Muscle layer of duodenum (tissue), 2 donors: ENCODE data around the gene DUSP22.
"Not testable (repeated sequence)": the region's sequence is repeated elsewhere in the genome, so short reads cannot be mapped to it uniquely, and the experiment has no call there.

Experiments
- H3K27ac ChIP-seq: one replicate; pipeline ENCODE4 v1.7.0; 2013; ENCODE audit warnings: mild to moderate bottlenecking, low read length
- H3K27me3 ChIP-seq: one replicate; pipeline ENCODE4 v1.7.0; 2013; ENCODE audit warnings: low read depth, mild to moderate bottlenecking, control low read depth, low read length
- H3K36me3 ChIP-seq, 2 donors: one replicate each; pipeline ENCODE4 v1.7.0; 2013; ENCODE audit warnings: low read length in 2 of 2, control low read depth in 1 of 2, mild to moderate bottlenecking in 1 of 2; ENCODE audit not compliant: insufficient read depth in 2 of 2, control insufficient read depth in 1 of 2
- H3K4me1 ChIP-seq, 2 donors: one replicate each; pipeline ENCODE4 v1.7.0; 2013; ENCODE audit warnings: low read length in 2 of 2, mild to moderate bottlenecking in 2 of 2, control low read depth in 1 of 2, moderate library complexity in 1 of 2; ENCODE audit not compliant: insufficient read depth in 2 of 2, control insufficient read depth in 1 of 2
- H3K4me3 ChIP-seq, 2 donors: one replicate each; pipeline ENCODE4 v1.7.0; 2013; ENCODE audit warnings: low read length in 2 of 2, low read depth in 1 of 2, mild to moderate bottlenecking in 1 of 2
- H3K9me3 ChIP-seq, 2 donors: one replicate each; pipeline ENCODE4 v1.7.0; 2013; ENCODE audit warnings: low read length in 2 of 2, control low read depth in 1 of 2, mild to moderate bottlenecking in 1 of 2; ENCODE audit not compliant: control insufficient read depth in 1 of 2
- donor health status: healthy.

The DUSP22 gene, protein sequence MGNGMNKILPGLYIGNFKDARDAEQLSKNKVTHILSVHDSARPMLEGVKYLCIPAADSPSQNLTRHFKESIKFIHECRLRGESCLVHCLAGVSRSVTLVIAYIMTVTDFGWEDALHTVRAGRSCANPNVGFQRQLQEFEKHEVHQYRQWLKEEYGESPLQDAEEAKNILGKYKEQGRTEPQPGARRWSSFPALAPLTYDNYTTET

DNA sequence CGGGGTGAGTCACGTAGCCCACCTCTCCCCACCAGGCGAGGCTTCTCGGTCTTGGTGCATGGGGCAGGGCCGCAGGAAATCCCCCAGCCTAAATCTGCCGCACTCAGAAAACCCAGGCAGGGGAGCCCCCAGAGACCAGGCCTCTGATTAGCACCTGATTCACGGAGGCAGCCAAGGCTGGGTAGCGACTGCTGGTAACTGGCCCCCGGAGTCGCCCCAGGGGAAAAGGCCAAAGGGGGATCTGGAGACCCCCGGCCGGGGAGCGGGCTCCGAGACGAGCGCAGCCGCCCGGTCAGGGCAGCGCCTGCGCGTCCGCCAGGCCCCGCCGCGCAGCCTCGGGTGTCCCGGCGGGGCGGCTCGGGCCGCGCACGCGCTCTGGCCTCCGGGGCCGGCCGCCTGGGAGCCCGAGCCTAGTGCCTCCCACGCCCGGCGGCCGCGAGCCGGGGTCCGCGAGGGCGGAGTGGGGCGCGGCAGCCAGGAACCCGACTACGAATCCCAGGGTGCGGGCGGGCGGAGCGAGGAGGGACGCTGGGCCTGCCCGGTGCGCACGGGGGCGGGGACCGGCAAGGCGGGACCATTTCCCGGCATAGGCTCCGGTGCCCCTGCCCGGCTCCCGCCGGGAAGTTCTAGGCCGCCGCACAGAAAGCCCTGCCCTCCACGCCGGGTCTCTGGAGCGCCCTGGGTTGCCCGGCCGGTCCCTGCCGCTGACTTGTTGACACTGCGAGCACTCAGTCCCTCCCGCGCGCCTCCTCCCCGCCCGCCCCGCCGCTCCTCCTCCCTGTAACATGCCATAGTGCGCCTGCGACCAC lies at the start of gene DUSP22:
Gene DUSP22, plus strand, starts transcription at position 791 of the 809 bp plus-strand sequence. CDS start 53 bp downstream, outside the sequence.
- Histone ChIP-seq H3K4me1 (peaks cover 10 to 17% of the 10 kb centered on the region in 2 donors), H3K9me3 (no peaks in the 10 kb centered on the region), H3K27ac (peak within 1 kb of the TSS; percentile 97), H3K36me3 (no peaks in the 10 kb centered on the region), H3K27me3 (no peaks in the 10 kb centered on the region), H3K4me3 (peak within 1 kb of the TSS; percentile 65 to 96)

DNA sequence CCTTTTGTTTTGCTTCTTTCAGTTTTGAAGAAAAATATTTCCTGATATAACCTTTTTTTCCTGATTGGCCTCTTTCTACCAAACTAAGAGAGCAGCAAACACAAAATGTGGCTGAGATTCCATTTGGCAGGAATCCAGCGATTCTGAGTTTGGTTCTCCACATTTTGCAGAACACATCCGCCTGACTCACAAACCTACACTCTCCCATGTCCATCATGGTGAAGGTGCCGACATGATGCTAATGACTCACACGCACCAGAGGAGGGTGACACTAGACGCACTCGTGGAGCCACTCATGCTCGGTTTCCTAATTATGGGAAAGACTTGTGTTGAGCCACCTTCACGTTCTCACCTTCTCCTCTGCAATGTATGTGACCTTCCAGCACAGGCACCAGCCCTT lies 45.9 kb upstream of the DUSP22 start:
- no peak overlapping the region for H3K4me3 ChIP-seq
- peaks cover 0 to 7% of the 10 kb centered on the region in 2 donors for H3K9me3 ChIP-seq
- H3K27me3 ChIP-seq, result no peaks in the 10 kb centered on the region
- H3K36me3 ChIP-seq, result no peaks in the 10 kb centered on the region
- H3K27ac ChIP-seq, result no peak overlapping the region
- no peaks in the 10 kb centered on the region for H3K4me1 ChIP-seq

DNA sequence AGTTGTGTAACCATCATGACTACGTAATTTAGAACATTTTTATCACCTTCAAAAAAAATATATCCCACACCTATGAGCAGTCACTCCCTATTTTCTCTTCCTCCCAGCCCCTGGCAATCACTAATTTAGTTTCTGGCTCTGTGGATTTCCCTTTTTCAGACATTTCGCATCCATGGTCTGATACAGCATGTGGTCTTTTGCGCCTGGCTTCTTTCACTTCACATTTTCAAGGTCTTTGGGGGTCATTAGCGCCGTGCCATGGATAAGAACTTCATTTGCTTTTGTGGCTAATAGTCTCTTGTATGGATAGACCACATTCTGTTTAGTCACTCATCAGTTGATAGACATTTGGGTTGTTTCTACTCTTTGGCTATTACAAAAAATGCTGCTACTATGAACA lies 44.9 kb upstream of the DUSP22 start:
- Histone ChIP-seq H3K27ac (no peak overlapping the region), H3K4me3 (no peak overlapping the region), H3K27me3 (no peaks in the 10 kb centered on the region), H3K36me3 (no peaks in the 10 kb centered on the region), H3K9me3 (peaks cover 0 to 7% of the 10 kb centered on the region in 2 donors), H3K4me1 (no peaks in the 10 kb centered on the region)

DNA sequence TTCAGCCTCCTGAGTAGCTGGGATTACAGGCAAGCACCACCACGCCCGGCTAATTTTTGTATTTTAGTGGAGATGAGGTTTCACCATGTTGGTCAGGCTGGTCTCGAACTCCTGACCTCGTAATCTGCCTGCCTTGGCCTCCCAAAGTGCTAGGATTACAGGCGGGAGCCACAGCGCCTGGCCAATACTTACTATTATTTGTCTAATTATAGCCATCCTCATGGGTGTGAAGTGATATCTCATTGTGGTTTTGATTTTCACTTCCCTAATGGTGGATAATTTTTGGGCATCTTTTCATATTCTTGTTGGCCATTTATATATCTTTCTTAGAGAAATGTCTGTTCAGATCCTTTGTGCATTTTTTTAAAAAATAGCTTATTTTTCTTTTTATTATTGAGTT lies 44.2 kb upstream of the DUSP22 start:
- not testable (repeated sequence) for H3K27me3 ChIP-seq, H3K36me3 ChIP-seq, H3K27ac ChIP-seq, H3K4me1 ChIP-seq, H3K9me3 ChIP-seq, H3K4me3 ChIP-seq

DNA sequence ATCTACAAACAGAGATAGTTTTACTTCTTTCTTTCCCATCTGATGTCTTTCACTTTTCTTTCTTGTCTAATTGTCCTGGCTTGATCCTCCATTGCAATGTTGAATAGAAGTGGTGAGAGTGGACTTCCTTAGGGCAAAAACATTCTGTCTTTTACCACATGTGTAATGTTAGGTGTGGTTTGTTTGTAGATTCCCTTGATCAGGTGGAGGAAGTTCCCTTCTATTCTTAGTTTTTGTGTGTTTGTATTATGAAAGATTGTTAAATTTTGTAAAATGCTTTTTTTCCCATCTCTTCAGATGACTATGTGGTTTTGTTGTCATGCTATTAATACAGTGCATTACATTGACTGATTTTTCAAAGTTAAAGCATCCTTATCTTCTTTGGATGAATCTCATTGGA lies 41.6 kb upstream of the DUSP22 start:
- Histone ChIP-seq H3K4me1 (no peaks in the 10 kb centered on the region), H3K27ac (no peak overlapping the region), H3K9me3 (no peaks in the 10 kb centered on the region), H3K4me3 (no peak overlapping the region), H3K27me3 (no peaks in the 10 kb centered on the region), H3K36me3 (no peaks in the 10 kb centered on the region)

DNA sequence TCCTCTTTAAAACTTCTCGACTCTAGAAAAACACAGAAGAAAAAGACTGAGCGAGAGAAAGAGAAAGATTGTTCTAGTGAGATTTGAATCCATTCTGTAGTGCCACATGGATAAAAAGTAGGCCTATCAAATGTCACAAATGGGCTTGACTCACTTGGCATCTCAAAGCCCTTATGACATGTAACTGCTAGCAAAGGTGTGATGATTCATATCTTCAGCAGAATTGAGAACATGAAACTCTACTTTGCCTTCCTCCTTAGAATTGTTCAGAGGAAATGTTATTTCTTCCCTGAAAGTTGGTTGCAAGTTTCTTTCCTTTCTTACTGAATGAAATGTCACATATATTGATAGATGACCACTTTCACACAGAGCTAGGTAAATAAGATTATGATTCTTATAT lies 40.4 kb upstream of the DUSP22 start:
- no peaks in the 10 kb centered on the region for H3K27me3 ChIP-seq
- no peaks in the 10 kb centered on the region for H3K9me3 ChIP-seq
- no peak overlapping the region for H3K27ac ChIP-seq
- H3K4me3 ChIP-seq, result no peak overlapping the region
- no peaks in the 10 kb centered on the region for H3K4me1 ChIP-seq
- H3K36me3 ChIP-seq, result no peaks in the 10 kb centered on the region

DNA sequence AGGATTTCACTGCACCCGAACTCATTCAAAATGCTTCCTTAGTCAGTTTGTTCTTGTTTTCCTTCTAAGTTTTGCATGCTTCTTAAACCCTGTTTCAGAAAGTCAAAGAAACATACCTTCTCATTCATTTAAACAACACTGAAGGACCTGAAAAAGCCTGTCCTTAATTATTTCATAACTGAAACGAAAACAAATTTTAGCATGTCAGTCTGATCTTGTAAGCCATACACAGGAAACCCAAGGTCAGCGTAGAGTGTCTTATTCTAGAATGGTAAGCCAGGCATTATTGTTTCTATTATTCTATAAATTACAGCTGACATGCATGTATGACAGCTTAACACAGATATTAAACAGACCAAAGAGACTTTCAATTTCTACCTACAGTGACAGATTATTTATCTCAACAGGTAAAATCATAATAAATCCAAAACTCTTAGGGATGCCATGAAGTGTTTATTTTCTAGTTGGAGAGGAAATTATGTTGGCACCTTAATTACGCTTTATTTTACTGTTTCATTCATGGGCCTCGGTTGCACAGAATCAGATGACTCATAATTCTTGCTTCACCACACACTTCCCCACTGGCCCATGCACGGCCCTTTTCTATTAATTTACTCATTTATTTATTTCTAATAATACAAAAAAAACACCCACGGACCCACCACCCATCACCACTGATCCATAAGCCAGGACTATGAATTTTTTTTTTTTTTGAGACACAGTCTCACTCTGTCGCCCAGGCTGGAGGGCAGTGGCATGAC lies 39.3 kb upstream of the DUSP22 start:
- H3K27ac ChIP-seq, result no peak overlapping the region
- H3K36me3 ChIP-seq, result no peaks in the 10 kb centered on the region

DNA sequence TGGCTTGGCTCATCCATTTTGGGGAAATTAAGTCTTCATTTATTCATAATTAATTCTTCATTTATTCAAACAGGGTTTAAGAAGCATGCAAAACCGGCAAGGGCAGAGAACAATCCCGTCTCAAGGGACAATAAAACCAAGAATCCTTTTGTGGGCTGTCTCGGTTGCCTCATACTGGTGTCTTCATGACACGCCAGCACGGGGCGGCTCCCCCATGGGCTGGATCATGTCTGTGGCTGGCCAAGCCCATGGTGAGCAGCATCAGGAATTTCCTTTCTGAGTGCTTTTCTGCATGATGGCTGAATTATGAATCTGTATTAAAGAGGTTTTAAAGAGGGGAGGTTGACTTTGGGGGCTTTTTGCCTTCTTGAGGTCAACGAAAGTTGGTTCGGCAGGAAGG lies 38.3 kb upstream of the DUSP22 start:
- Histone ChIP-seq H3K9me3 (no peaks in the 10 kb centered on the region), H3K36me3 (no peaks in the 10 kb centered on the region), H3K4me3 (no peak overlapping the region), H3K4me1 (no peaks in the 10 kb centered on the region), H3K27me3 (no peaks in the 10 kb centered on the region), H3K27ac (no peak overlapping the region)

More for the DNA sequence above, 39.3 kb upstream of the DUSP22 start:
- H3K9me3 ChIP-seq, result no peaks in the 10 kb centered on the region
- H3K4me3 ChIP-seq, result no peak overlapping the region
- H3K27me3 ChIP-seq, result no peaks in the 10 kb centered on the region
- no peaks in the 10 kb centered on the region for H3K4me1 ChIP-seq

DNA sequence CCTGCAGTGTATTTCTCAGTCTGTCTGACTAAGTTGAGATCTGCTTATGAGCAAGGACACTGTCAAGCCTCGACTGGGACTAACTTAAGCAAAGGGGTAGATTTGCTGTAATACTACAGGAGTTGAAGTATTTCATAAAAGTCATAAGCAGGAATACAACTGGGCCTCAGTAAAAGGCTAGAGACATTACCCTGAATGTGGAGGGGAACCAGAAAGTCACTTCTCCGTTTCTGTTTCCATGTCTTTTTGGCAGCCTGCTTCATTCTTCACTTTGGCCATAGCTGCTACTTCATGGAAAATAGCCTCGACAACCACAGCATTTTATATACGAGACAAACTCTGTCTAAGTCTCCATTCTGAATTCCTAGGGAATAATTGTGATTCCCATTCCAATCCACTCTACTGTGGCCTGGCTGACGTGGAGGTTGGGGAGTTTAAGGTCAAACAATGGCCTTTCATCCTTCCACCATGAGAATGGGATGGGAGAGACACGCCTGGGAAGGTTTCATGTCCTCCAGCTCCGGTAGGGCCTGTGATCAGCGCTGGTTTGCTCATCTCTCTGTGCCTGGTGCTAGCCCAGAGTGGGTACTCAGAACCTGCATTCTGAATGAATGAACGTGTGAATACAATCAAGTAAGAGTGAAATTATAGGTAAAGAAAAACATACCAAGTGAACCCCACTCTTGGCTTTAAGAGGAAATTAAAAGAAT lies 37.1 kb upstream of the DUSP22 start:
- H3K4me1 ChIP-seq, result no peaks in the 10 kb centered on the region

DNA sequence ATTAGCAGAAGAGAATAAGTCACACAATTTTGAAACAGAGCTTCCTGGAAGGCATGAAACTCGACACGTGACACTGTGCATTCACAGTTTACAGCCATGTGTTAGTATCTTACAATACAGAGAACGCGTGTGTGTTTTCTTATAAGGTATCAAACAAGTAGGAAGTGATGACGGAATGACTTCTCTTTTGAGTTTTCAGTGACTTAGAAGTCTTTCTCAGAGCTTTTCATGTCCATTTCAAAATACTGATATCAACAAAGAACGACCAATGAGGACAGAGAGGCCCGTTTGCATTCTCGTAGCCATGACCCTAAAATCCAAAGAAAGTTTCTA lies 36.6 kb upstream of the DUSP22 start:
- Histone ChIP-seq H3K4me1 (no peaks in the 10 kb centered on the region), H3K9me3 (no peaks in the 10 kb centered on the region), H3K4me3 (no peak overlapping the region), H3K27me3 (no peaks in the 10 kb centered on the region), H3K27ac (no peak overlapping the region), H3K36me3 (no peaks in the 10 kb centered on the region)

More for the DNA sequence above, 37.1 kb upstream of the DUSP22 start:
- Histone ChIP-seq H3K27me3 (no peaks in the 10 kb centered on the region), H3K36me3 (no peaks in the 10 kb centered on the region), H3K27ac (no peak overlapping the region), H3K4me3 (no peak overlapping the region), H3K9me3 (no peaks in the 10 kb centered on the region)

DNA sequence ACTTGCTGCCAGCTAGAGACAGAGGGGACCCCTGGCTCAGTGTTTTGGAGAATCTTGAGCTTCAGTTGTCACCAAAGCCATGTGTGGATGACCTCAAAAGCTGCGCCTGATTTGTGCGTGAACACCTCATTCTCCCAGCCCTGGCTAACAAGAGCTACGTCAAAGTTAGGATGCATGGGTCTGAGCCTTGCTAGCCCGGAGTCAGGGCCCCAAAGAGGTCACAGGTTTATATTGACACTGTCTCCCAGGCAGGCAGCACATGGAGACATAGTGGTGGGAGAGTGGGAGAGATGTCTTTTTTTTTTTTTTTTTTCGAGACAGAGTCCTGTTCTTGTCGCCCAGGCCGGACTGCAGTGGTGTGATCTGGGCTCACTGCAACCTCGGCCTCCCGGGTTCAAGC lies 36.1 kb upstream of the DUSP22 start:
- Histone ChIP-seq H3K9me3 (no peaks in the 10 kb centered on the region), H3K27me3 (no peaks in the 10 kb centered on the region), H3K4me3 (no peak overlapping the region), H3K4me1 (no peaks in the 10 kb centered on the region), H3K27ac (no peak overlapping the region), H3K36me3 (no peaks in the 10 kb centered on the region)
